Stimulated activated naive CD8-positive, alpha-beta T cell treated with anti-CD3 and anti-CD28 coated beads, Interleukin-15, amount 100 ng/mL, for 72 hours (primary cell): ENCODE measurements around the gene CYP19A1.
A peak's percentile ranks its signal among the peaks of the same experiment; 100 is the strongest.

Experiments used
- ATAC-seq: fragments of 150-1000 bp; cut with Tn5 transposase; 2 replicates; pipeline ENCODE4 v1.10.0; 2021; ENCODE audit warnings: mild to moderate bottlenecking, moderate library complexity
- DNase-seq, 2 donors: peaks; one replicate each; pipeline ENCODE4 v3.0.0; 2021 to 2022
- H3K27ac Mint-ChIP-seq, 2 donors: one replicate each; pipeline ENCODE4 v1.8.0; 2022; ENCODE audit warnings: mild to moderate bottlenecking in 2 of 2, mixed read lengths in 2 of 2, moderate library complexity in 2 of 2
- H3K27me3 Mint-ChIP-seq: one replicate; pipeline ENCODE4 v1.8.0; 2022; ENCODE audit warnings: mixed read lengths
- H3K4me1 Mint-ChIP-seq: one replicate; pipeline ENCODE4 v1.8.0; 2022; ENCODE audit warnings: mild to moderate bottlenecking, mixed read lengths
- H3K4me3 Mint-ChIP-seq, 2 donors: one replicate each; pipeline ENCODE4 v1.8.0; 2022; ENCODE audit warnings: mild to moderate bottlenecking in 2 of 2, mixed read lengths in 2 of 2, moderate library complexity in 1 of 2
- H3K9me3 Mint-ChIP-seq, 2 donors: one replicate each; pipeline ENCODE4 v1.8.0; 2022; ENCODE audit warnings: mixed read lengths in 2 of 2

The CYP19A1 gene

GRCh38 chr15:51205050-51205975, 133.1 kb downstream of the CYP19A1 start:
- H3K4me3 Mint-ChIP-seq = no peak overlapping the region
- H3K9me3 Mint-ChIP-seq = no peaks in the 10 kb centered on the region
- no peak for ATAC-seq
- peaks cover 14% of the 10 kb centered on the region for H3K27me3 Mint-ChIP-seq
- no peak overlapping the region for H3K27ac Mint-ChIP-seq
- H3K4me1 Mint-ChIP-seq = no peaks in the 10 kb centered on the region
- no peak for DNase-seq

- no peak for ATAC-seq
- Mint-ChIP-seq H3K4me1 (no peaks in the 10 kb centered on the region), H3K9me3 (no peaks in the 10 kb centered on the region), H3K4me3 (no peak overlapping the region), H3K27ac (no peak overlapping the region), H3K27me3 (peaks cover 21% of the 10 kb centered on the region)
- DNase-seq = no peak
Measured at GRCh38 chr15:51203797-51204196, 134.6 kb downstream of the CYP19A1 start.

GRCh38 chr15:51202783-51203182, 135.6 kb downstream of the CYP19A1 start:
- DNase-seq (no peak), ATAC-seq (no peak)
- H3K9me3 Mint-ChIP-seq = no peaks in the 10 kb centered on the region
- H3K27ac Mint-ChIP-seq = no peak overlapping the region
- H3K4me1 Mint-ChIP-seq = no peaks in the 10 kb centered on the region
- peaks cover 31% of the 10 kb centered on the region for H3K27me3 Mint-ChIP-seq
- no peak overlapping the region for H3K4me3 Mint-ChIP-seq

- Mint-ChIP-seq H3K27me3 (peaks cover 34% of the 10 kb centered on the region), H3K27ac (no peak overlapping the region), H3K9me3 (no peaks in the 10 kb centered on the region), H3K4me1 (no peaks in the 10 kb centered on the region), H3K4me3 (no peak overlapping the region)
- ATAC-seq = no peak
- DNase-seq = no peak
Measured at GRCh38 chr15:51201581-51201980, 136.8 kb downstream of the CYP19A1 start.

GRCh38 chr15:51200792-51201191, 137.6 kb downstream of the CYP19A1 start:
- DNase-seq (no peak), ATAC-seq (no peak)
- peaks cover 35% of the 10 kb centered on the region for H3K27me3 Mint-ChIP-seq

GRCh38 chr15:51199541-51199940, 138.9 kb downstream of the CYP19A1 start:
- Mint-ChIP-seq H3K4me3 (no peak overlapping the region), H3K27ac (no peak overlapping the region), H3K27me3 (peaks cover 37% of the 10 kb centered on the region), H3K9me3 (no peaks in the 10 kb centered on the region), H3K4me1 (no peaks in the 10 kb centered on the region)
- ATAC-seq (no peak), DNase-seq (no peak)

More at GRCh38 chr15:51200792-51201191, 137.6 kb downstream of the CYP19A1 start:
- H3K4me1 Mint-ChIP-seq = no peaks in the 10 kb centered on the region
- H3K4me3 Mint-ChIP-seq = no peak overlapping the region
- H3K9me3 Mint-ChIP-seq = no peaks in the 10 kb centered on the region
- no peak overlapping the region for H3K27ac Mint-ChIP-seq

- no peaks in the 10 kb centered on the region for H3K9me3 Mint-ChIP-seq
- H3K4me1 Mint-ChIP-seq = no peaks in the 10 kb centered on the region
- no peak overlapping the region for H3K27ac Mint-ChIP-seq
- ATAC-seq (no peak), DNase-seq (no peak)
- peaks cover 45% of the 10 kb centered on the region for H3K27me3 Mint-ChIP-seq
- no peak overlapping the region for H3K4me3 Mint-ChIP-seq
Measured at GRCh38 chr15:51198701-51199232, 139.6 kb downstream of the CYP19A1 start.

DNA sequence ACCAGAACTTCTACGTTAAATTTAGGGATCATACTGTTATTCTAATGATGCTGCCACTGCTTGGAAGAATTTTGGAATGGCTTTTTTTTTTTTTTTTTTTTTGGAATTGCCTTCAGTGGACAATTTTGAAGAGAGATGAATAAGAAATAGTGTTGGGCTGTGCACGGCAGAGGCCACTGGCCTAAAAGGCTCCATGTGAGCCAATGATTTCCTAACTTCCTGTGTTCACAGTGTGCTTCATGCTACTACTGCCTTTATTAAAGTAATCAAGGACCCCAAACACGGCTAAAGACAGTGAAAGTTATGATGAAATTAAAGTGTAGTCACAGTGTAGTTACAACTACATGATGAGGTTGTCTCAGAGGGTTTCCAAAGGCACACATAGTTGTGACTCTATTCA, 142.9 kb downstream of the CYP19A1 start:
- no peak overlapping the region for H3K4me3 Mint-ChIP-seq
- no peak for ATAC-seq
- H3K27ac Mint-ChIP-seq = no peak overlapping the region
- H3K27me3 Mint-ChIP-seq = peaks cover 55% of the 10 kb centered on the region
- no peaks in the 10 kb centered on the region for H3K9me3 Mint-ChIP-seq
- H3K4me1 Mint-ChIP-seq = peaks cover 7% of the 10 kb centered on the region
- DNase-seq = no peak

DNA sequence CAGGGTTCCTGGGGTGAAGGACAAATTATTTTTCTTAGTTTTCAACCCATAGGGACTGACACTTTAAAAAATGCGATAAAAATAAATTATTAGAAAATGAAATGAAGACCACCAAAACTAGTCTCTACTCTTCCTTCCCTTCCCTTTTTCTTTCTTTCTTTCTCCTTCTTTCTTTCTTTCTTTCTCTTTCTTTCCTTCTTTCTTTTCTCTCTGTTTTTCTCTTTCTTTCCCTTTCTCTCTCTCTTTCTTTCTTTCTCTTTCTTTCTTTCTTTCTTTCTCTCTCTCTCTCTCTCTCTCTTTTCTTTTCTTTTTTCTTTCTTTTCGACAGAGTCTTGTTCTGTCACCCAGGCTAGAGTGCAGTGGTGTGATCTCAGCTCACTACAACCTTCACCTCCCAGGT, 144.4 kb downstream of the CYP19A1 start:
- Mint-ChIP-seq H3K4me3 (no peak overlapping the region), H3K27me3 (peaks cover 51% of the 10 kb centered on the region), H3K9me3 (no peaks in the 10 kb centered on the region), H3K4me1 (peaks cover 7% of the 10 kb centered on the region), H3K27ac (no peak overlapping the region)
- ATAC-seq = no peak
- DNase-seq = no peak

DNA sequence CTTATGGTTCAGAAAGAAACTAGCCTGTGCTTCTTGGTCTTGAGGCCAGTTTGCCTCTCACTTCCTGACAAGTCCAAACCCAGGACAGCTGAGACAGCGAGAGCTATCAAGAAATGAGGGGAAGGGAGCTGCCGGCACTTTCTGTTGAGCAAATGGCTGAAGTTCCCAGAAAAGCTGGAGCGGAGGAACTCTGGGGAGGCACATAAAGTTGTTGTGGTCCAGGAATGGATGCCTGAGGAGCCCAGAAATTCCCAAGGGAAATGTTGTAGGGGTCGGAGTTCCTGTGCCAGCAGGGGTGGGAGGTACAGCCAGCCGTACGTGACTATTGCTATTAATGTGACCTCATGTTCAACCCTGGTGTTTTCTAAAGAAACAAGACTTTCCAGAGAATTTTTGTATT, 144.9 kb downstream of the CYP19A1 start:
- no peak for DNase-seq
- Mint-ChIP-seq H3K27ac (no peak overlapping the region), H3K27me3 (peaks cover 50% of the 10 kb centered on the region), H3K9me3 (no peaks in the 10 kb centered on the region), H3K4me3 (no peak overlapping the region), H3K4me1 (peaks cover 7% of the 10 kb centered on the region)
- ATAC-seq = no peak

DNA sequence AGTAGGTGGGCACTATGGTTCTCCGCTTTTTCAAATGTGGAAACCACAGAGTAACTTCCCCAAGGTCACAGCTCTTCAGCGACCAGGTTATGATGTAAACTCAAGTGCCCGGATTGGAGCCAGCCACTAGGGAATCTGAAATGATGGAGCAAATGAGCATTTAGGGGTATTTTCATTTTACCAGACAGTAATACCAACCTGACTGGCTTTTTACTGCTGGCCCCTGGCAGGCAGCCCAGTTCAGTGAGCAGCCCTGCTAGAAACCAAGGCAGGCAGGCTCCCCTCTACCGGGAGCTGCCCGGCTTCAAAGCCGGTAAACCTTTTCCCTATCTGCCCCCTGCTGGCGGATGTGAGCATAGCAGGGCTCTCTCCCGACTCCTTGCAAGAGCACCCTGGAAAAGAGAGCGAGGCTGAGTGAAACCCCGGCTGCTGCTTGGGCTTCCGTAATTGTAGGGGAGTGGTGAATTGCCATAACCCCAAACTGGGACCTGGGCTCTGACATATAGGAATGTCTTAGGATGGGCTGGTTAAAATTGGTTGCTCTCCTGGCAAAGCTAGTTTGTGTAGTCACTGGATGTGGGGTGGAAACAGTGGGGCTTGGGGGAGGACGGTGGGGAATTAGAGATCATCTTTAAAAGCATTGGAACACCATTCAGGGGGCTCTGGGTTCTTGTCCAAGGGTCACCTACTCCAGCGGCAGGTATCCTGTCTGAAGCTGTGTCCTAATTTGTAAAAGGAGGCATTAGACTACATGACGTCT, 145.7 kb downstream of the CYP19A1 start:
- DNase-seq (peak; percentile 71 to 78), ATAC-seq (peak; percentile 74)
- Mint-ChIP-seq H3K4me1 (peaks cover 7% of the 10 kb centered on the region), H3K27me3 (peaks cover 49% of the 10 kb centered on the region), H3K4me3 (no peak overlapping the region), H3K9me3 (no peaks in the 10 kb centered on the region), H3K27ac (no peak overlapping the region)

GRCh38 chr15:51191766-51192165, 146.6 kb downstream of the CYP19A1 start:
- Mint-ChIP-seq H3K27me3 (peaks cover 41% of the 10 kb centered on the region), H3K27ac (no peak overlapping the region), H3K4me3 (no peak overlapping the region), H3K4me1 (peaks cover 7% of the 10 kb centered on the region), H3K9me3 (no peaks in the 10 kb centered on the region)
- no peak for DNase-seq
- ATAC-seq = no peak

- Mint-ChIP-seq H3K4me1 (peaks cover 7% of the 10 kb centered on the region), H3K27me3 (peaks cover 38% of the 10 kb centered on the region), H3K9me3 (no peaks in the 10 kb centered on the region), H3K4me3 (no peak overlapping the region), H3K27ac (no peak overlapping the region)
- ATAC-seq = no peak
- no peak for DNase-seq
Measured at GRCh38 chr15:51191072-51191670, 147.2 kb downstream of the CYP19A1 start.

DNA sequence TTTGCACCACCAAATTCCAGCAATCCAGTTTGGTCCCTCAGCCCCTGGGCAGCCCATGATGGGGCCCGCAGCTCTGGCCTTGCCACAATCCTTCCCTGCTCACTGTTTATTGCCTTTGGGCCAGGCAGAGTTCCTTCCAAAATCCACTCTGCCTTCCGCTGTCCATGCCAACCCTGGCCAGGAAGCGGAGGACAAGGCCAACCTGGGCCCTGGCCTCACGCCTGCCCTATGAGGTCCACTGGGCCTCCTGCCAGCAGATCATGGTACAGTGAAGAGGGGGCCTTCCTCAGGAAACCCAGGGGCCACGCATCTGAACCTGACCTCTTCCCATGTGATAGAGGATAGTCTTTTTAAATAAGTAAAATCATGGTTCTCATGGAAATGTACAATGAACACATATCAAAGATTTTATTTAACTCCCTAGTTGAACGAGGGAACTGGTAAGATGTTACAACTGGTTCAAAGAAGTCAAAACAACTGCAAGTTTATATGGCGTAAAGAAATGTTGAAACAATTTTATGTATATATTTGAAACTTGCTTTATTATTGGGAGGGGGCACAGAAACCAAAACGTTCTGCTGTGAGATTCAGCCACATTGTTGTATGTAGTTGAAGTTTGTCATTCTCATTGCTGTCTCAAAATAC, 147.8 kb downstream of the CYP19A1 start:
- H3K27me3 Mint-ChIP-seq = peaks cover 43% of the 10 kb centered on the region
- H3K4me3 Mint-ChIP-seq = no peak overlapping the region
- H3K9me3 Mint-ChIP-seq = no peaks in the 10 kb centered on the region
- ATAC-seq (no peak), DNase-seq (no peak)
- H3K4me1 Mint-ChIP-seq = peaks cover 7% of the 10 kb centered on the region
- H3K27ac Mint-ChIP-seq = no peak overlapping the region

DNA sequence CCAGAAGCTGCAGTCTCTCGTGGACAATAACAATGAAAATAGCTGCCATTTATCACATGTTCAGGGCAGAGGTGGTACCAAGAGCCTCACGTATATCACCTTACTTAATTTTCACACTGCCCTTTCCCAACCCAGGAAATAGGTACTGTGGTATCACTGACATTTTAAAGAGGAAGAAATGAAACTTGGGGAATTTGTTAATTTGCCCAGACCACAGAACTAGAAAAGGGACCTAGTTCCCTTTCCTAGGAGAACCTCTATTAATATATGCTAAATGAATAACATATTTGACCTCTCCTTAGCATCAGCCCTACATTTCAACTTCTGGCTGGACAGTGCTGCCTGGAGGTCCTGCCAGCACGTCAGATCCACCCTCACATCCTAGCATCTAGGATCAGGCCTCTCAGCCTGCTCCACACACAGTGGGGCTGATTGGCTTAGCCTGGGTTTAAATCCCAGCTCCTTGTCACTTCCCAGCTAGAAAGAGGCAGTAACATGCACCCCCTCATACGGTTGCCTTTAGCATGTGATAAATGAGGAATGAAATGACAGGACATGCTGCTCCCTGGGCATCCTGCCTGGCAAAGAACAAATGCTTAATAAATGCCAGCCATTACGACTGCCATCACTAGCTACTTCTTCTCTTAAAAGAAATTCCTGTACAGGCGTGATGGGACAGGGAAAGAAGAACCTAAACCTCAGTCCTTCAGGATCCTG, 148.6 kb downstream of the CYP19A1 start:
- H3K4me1 Mint-ChIP-seq = peaks cover 7% of the 10 kb centered on the region

More for the DNA sequence above, 148.6 kb downstream of the CYP19A1 start:
- Mint-ChIP-seq H3K27me3 (peaks cover 48% of the 10 kb centered on the region), H3K27ac (no peak overlapping the region), H3K4me3 (no peak overlapping the region), H3K9me3 (no peaks in the 10 kb centered on the region)
- no peak for DNase-seq
- ATAC-seq = no peak
